Measurements from ENCODE around the gene PPP2R1B. TPM values are rescaled to one million over a fixed set of nuclear protein-coding genes. Genes with fewer than 3 reads are reported as not detected.
"Not testable (repeated sequence)": the region's sequence is repeated elsewhere in the genome, so short reads cannot be mapped to it uniquely, and the experiment has no call there.

Gene PPP2R1B
- total and polyA plus RNA-seq, 8 donors, result 12.6 to 50.1 (median 31.3) TPM

DNA sequence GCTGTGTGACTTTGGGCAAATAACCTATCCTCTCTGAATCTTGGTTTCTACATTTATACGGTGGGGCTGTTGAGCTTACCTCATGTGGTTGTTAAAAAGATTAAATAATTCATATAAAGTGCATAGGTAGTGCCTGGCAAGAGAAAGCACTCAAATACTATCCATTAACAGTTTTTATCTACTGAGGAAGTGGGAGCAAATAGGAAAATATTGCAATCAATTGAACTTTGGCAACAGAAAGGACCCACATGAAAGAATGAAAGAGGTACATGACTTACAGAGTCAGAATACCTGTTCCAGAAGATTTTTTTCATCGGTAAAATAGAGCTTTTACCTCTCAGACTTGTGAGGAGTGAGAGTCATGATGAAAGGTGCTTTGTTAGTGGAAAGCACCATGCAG lies 6.3 kb upstream of the PPP2R1B start:
- intact Hi-C loops (cut with DNase I), result no loop called here

DNA sequence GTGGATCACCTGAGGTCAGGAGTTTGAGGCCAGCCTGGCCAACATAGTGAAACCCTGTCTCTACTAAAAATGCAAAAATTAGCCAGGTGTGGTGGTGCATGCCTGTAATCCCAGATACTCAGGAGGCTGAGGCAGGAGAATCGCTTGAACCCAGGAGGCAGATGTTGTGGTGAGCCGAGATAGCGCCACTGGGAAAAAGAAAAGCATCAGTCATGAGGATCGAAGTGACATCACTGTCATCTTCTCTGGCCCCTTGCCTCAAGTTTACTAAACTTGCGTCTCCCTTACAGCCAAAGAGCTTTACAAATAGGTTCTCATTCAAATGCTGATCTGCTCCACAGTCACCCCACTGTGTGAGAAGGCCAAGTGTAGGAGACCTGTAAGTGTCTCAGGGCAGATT lies 5.0 kb upstream of the PPP2R1B start:
- FAIRE-seq; H3K27me3 ChIP-seq; DNase-seq; H3K4me3 ChIP-seq; H3K9me3 ChIP-seq; intact Hi-C loops (cut with DNase I); H3K27ac ChIP-seq; H3K36me3 ChIP-seq; ATAC-seq: not testable (repeated sequence)
- 95 to 96% methylated on average over 5 of the region's 5 CpGs for WGBS, 2 donors
- peaks cover 6 to 26% (median 6%) of the 10 kb centered on the region in 3 donors for H3K4me1 ChIP-seq

More for the DNA sequence above, 6.3 kb upstream of the PPP2R1B start:
- peak in 2 of 4 donors; percentile 4 to 6 for ATAC-seq
- 12 to 19% methylated on average over 2 of the region's 2 CpGs for WGBS, 2 donors
- Histone ChIP-seq H3K27me3 (no peaks in the 10 kb centered on the region), H3K4me3 (no peak overlapping the region), H3K9me3 (no peaks in the 10 kb centered on the region), H3K27ac (peak overlapping the region in 2 of 4 donors; percentile 25 to 34), H3K4me1 (peaks cover 10 to 28% (median 11%) of the 10 kb centered on the region in 3 donors), H3K36me3 (no peaks in the 10 kb centered on the region)
- TF ChIP-seq, protein P1, sequence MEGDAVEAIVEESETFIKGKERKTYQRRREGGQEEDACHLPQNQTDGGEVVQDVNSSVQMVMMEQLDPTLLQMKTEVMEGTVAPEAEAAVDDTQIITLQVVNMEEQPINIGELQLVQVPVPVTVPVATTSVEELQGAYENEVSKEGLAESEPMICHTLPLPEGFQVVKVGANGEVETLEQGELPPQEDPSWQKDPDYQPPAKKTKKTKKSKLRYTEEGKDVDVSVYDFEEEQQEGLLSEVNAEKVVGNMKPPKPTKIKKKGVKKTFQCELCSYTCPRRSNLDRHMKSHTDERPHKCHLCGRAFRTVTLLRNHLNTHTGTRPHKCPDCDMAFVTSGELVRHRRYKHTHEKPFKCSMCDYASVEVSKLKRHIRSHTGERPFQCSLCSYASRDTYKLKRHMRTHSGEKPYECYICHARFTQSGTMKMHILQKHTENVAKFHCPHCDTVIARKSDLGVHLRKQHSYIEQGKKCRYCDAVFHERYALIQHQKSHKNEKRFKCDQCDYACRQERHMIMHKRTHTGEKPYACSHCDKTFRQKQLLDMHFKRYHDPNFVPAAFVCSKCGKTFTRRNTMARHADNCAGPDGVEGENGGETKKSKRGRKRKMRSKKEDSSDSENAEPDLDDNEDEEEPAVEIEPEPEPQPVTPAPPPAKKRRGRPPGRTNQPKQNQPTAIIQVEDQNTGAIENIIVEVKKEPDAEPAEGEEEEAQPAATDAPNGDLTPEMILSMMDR (IDR thresholded peaks at IDR 0.05), result no peak
- FAIRE-seq, result no peak
- DNase-seq, result no peak

DNA sequence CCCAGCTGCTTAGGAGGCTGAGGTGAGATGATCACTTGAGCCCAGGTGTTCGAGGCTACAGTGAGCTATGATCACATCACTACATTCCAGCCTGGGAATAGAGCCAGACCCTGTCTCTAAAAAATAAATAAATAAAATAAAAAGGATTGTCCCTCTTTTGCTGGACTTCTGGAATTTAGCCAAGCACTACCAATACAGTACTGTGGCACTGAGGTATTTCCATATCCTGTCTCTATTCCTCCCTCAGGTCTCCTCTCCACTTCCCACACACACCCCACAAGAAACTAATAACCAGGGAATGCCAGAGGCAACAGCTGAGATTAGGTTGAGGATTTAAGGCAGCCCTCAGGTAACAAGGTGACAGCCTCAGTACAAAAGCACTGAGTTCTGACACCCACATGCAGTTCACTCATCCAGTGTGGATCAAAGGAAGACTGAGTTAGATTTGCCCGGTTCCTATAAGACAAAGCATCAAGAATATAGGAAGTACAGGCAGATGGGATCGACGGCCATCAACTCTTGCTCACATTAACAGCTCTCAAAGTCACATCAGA lies 4.5 kb upstream of the PPP2R1B start:
- 52 to 67% methylated on average over 4 of the region's 4 CpGs for WGBS, 2 donors
- H3K9me3 ChIP-seq, result no peaks in the 10 kb centered on the region
- peaks cover 6 to 26% (median 6%) of the 10 kb centered on the region in 3 donors for H3K4me1 ChIP-seq
- FAIRE-seq (no peak), ATAC-seq (no peak), DNase-seq (no peak)
- no peaks in the 10 kb centered on the region for H3K36me3 ChIP-seq
- intact Hi-C loops (cut with DNase I), result no loop called here
- no peaks in the 10 kb centered on the region for H3K27me3 ChIP-seq
- H3K27ac ChIP-seq, result no peak overlapping the region
- H3K4me3 ChIP-seq, result no peak overlapping the region
- TF ChIP-seq, protein P1 (IDR thresholded peaks at IDR 0.05), result no peak

DNA sequence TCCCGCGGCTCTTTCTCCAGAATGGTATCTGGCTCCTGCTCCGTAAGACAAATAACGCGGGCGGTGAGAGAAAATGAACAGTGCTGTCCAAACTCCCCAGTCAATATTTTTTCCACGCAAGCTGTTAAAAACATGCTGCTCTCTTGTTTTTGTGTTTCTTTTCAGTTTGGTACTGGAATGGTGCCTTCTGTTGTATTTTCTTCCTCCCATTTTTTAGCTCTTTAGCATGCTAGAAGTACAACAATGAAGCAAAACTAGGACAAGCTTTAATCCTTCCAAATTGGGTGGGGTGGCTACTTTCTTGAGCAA lies 599 bp upstream of the PPP2R1B start:
- WGBS, 2 donors, result 1 to 3% methylated on average over 7 of the region's 7 CpGs
- intact Hi-C loops (cut with DNase I), result loop anchor here in 1 of 3 donors (5.0 kb wide), 1 partner anchor 164 kb away; the partner anchor contains the start of gene SIK2
- Histone ChIP-seq H3K4me1 (peaks cover 4 to 34% (median 10%) of the 10 kb centered on the region in 3 donors), H3K9me3 (no peaks in the 10 kb centered on the region), H3K27ac (peak overlapping the region; percentile 64 to 88 (median 87)), H3K27me3 (no peaks in the 10 kb centered on the region), H3K36me3 (peaks cover 0 to 15% (median 4%) of the 10 kb centered on the region in 3 donors), H3K4me3 (peak overlapping the region; percentile 79 to 95 (median 90))
- TF ChIP-seq, protein P1 (IDR thresholded peaks at IDR 0.05), result no peak
- FAIRE-seq (no peak), DNase-seq (no peak), ATAC-seq (peak in 1 of 4 donors; percentile 48)

DNA sequence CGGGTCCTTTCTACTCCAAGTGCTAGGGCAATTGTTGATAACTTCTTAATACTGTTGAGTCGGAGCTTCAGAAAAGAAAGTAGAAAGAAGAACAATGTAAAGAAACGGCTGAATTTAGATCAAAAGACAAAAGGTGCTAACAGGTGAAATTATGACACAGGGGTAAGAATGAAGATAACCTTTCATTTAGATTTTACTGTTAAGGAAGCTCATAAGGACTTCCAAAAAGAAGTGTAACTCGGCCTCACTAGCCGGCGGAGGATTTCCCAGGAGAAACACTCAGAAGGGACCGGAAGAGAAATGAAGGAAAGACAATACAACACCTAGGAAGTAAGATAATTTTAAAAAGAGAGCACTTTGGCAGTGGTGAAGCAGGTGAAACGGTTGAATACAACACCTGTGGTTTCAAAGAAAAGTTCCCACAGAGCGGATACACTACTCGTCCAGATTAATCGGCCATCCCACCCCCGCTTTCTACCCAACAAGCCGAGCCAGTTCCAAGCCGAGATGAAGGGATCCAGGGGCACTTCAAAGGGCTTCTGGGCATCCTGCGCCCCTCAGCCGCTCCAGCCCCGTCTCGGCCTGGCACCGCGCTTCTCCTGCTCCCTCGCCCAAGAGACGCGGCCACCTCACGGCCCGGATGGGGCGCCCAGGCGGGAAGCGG lies 737 bp downstream of the PPP2R1B start:
- ATAC-seq (peak; percentile 53 to 65 (median 58)), DNase-seq (peak in 4 of 6 donors; percentile 39 to 77 (median 63)), FAIRE-seq (no peak)
- H3K27ac ChIP-seq, result peak overlapping the region; percentile 66 to 88 (median 87)
- intact Hi-C loops (cut with DNase I), result loop anchor here in 1 of 3 donors (5.0 kb wide), 1 partner anchor 163 kb away; the partner anchor contains the start of gene SIK2
- peaks cover 0 to 19% (median 4%) of the 10 kb centered on the region in 3 donors for H3K36me3 ChIP-seq
- TF ChIP-seq, protein P1 (IDR thresholded peaks at IDR 0.05), result no peak
- no peaks in the 10 kb centered on the region for H3K9me3 ChIP-seq
- H3K4me3 ChIP-seq, result peak overlapping the region; percentile 79 to 95 (median 90)
- H3K27me3 ChIP-seq, result no peaks in the 10 kb centered on the region
- WGBS, 2 donors, result 0 to 1% methylated on average over 25 to 28 of the region's 28 CpGs
- peaks cover 10 to 46% (median 15%) of the 10 kb centered on the region in 3 donors for H3K4me1 ChIP-seq
